HEK293T (cell line): ENCODE results near the gene ADORA1.

Source experiments
- BHLHE40 ChIP-seq: fragments of 450-650 bp; IDR thresholded peaks from 2 replicates; pipeline ENCODE4 v1.6.1; 2016; ENCODE audit warnings: mild to moderate bottlenecking, moderate library complexity, borderline replicate concordance
- FOXA1 ChIP-seq: fragments of 450-650 bp; IDR thresholded peaks from 2 replicates; pipeline ENCODE4 v1.6.1; 2016; ENCODE audit warnings: mild to moderate bottlenecking
- FOXK2 ChIP-seq: fragments of 450-650 bp; IDR thresholded peaks from 2 replicates; pipeline ENCODE4 v1.6.1; 2016; ENCODE audit warnings: mild to moderate bottlenecking
- FOXM1 ChIP-seq: fragments of 450-650 bp; IDR thresholded peaks from 2 replicates; pipeline ENCODE4 v1.6.1; 2017; ENCODE audit warnings: mild to moderate bottlenecking, borderline replicate concordance
- HDGF ChIP-seq: fragments of 450-650 bp; IDR thresholded peaks from 2 replicates; pipeline ENCODE4 v1.6.1; 2017; ENCODE audit warnings: antibody characterized with exemption, borderline replicate concordance
- TARDBP ChIP-seq: fragments of 450-650 bp; IDR thresholded peaks from 2 replicates; pipeline ENCODE4 v1.6.1; 2016

- no peak for TF ChIP-seq FOXM1
- TF ChIP-seq TARDBP: no peak
- TF ChIP-seq FOXA1: no peak
- no peak for TF ChIP-seq FOXK2
- TF ChIP-seq HDGF: no peak
- no peak for TF ChIP-seq BHLHE40
These were observed 5.4 kb upstream of the ADORA1 start for GRCh38 chr1:203122159-203122558.
